ENCODE data around the gene ABCD1. TPM values are rescaled to one million over a fixed set of nuclear protein-coding genes. Genes with fewer than 3 reads are reported as not detected.

ABCD1 gene
- total RNA-seq, 1 donor from 2014 or later: 0.79 TPM

DNA sequence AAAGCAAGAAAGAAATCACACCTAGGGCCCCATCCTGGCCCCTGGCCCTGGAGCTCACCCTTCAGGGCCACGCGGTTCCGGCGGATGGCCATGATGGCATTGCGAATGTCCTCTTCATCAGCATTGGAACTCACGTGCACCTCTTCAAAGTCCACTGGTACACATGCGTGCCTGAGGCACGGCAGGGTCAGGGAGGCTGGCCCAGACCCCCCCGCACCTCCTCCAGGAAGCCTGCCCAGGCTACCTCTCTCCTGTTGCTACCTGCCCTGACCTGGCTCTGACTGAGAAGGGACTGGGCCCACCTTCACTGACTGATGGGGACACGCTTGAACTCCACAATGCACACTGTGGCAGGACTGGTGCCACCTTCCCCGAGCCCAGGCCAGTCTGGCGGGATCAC, 65.0 kb downstream of the ABCD1 start:
- Histone ChIP-seq H3K9ac (no peak overlapping the region), H4K20me1 (ENCODE audit: low read depth) (no peaks in the 10 kb centered on the region), H3K79me2 (ENCODE audit: low read depth) (peaks cover 24% of the 10 kb centered on the region), H3K4me1 (no peaks in the 10 kb centered on the region), H3K27me3 (no peaks in the 10 kb centered on the region), H3K4me2 (no peak overlapping the region), H3K36me3 (no peaks in the 10 kb centered on the region), H3K9me3 (ENCODE audit: low read depth) (no peaks in the 10 kb centered on the region), H2AFZ (replicated peaks) (no peak overlapping the region), H3K4me3 (no peak overlapping the region), H3K27ac (no peak overlapping the region), H3F3A (ENCODE audit: low read depth) (no peaks in the 10 kb centered on the region)
- peaks cover 6% of the 10 kb centered on the region for H3K27me3 Mint-ChIP-seq (ENCODE audit: insufficient read depth, low read depth)
- peaks cover 6% of the 10 kb centered on the region for H3K4me1 Mint-ChIP-seq
- DNase-seq (ENCODE audit: low spot score): no peak
- H3K36me3 Mint-ChIP-seq: no peaks in the 10 kb centered on the region
- H3K4me3 Mint-ChIP-seq: no peak overlapping the region
- TF ChIP-seq EZH2phosphoT487 (IDR thresholded peaks at IDR 0.05): no peak
- no peak for TF ChIP-seq EZH2 (IDR thresholded peaks at IDR 0.05)
- TF ChIP-seq, protein P1, sequence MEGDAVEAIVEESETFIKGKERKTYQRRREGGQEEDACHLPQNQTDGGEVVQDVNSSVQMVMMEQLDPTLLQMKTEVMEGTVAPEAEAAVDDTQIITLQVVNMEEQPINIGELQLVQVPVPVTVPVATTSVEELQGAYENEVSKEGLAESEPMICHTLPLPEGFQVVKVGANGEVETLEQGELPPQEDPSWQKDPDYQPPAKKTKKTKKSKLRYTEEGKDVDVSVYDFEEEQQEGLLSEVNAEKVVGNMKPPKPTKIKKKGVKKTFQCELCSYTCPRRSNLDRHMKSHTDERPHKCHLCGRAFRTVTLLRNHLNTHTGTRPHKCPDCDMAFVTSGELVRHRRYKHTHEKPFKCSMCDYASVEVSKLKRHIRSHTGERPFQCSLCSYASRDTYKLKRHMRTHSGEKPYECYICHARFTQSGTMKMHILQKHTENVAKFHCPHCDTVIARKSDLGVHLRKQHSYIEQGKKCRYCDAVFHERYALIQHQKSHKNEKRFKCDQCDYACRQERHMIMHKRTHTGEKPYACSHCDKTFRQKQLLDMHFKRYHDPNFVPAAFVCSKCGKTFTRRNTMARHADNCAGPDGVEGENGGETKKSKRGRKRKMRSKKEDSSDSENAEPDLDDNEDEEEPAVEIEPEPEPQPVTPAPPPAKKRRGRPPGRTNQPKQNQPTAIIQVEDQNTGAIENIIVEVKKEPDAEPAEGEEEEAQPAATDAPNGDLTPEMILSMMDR (IDR thresholded peaks at IDR 0.05): no peak
- peaks cover 29% of the 10 kb centered on the region for H3K9me3 Mint-ChIP-seq
- H3K27ac Mint-ChIP-seq: no peak overlapping the region

DNA sequence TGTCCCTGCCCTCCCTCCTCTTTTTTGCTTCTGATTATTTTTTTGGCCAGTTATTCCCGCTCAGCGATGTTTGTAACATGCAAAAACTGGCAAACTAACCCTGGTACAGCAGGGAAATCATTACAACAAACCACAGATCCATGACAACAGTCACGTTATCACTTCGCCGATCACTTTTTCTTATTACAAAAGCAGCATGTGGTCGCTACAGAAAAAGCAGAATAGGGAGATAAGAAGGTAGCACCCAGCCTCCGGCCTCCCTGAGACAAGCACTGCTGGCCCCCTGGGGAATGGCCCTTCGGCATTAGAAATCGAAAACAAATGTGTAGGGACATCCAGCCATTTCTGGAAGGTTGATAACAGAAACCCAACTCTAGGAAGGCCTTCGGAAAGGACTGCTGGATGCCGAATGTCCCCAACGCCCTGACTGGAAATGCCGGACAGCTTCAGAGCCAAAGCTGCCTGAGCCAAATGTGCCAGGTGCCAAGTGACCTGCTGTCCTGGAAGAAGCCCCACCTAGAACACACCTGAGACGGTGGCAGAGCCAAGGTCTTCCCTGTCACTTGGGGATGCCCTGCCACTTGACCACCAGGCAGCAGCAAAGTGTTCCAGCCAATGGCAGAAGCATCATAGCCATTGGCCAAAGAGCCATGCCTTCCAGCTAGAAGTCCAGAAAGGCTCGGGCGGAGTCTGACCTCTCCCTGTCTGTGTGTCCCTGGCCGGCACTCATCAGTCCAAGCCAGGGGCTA, 66.6 kb downstream of the ABCD1 start:
- peaks cover 34% of the 10 kb centered on the region for H3K9me3 Mint-ChIP-seq

GRCh38 chrX:153792368-153792767, 67.7 kb downstream of the ABCD1 start:
- Histone ChIP-seq H2AFZ (replicated peaks) (no peak overlapping the region), H4K20me1 (ENCODE audit: low read depth) (no peaks in the 10 kb centered on the region), H3K9ac (no peak overlapping the region), H3K4me1 (peaks cover 3% of the 10 kb centered on the region), H3K4me3 (no peak overlapping the region), H3K79me2 (ENCODE audit: low read depth) (peaks cover 42% of the 10 kb centered on the region), H3K9me3 (ENCODE audit: low read depth) (no peaks in the 10 kb centered on the region), H3F3A (ENCODE audit: low read depth) (no peaks in the 10 kb centered on the region), H3K27me3 (no peaks in the 10 kb centered on the region), H3K27ac (no peak overlapping the region), H3K4me2 (no peak overlapping the region), H3K36me3 (no peaks in the 10 kb centered on the region)
- no peaks in the 10 kb centered on the region for H3K36me3 Mint-ChIP-seq
- H3K4me3 Mint-ChIP-seq: no peak overlapping the region
- no peak overlapping the region for H3K27ac Mint-ChIP-seq
- no peaks in the 10 kb centered on the region for H3K27me3 Mint-ChIP-seq (ENCODE audit: insufficient read depth, low read depth)
- H3K9me3 Mint-ChIP-seq: peaks cover 29% of the 10 kb centered on the region
- H3K4me1 Mint-ChIP-seq: peaks cover 13% of the 10 kb centered on the region
- TF ChIP-seq, protein P1 (IDR thresholded peaks at IDR 0.05): no peak
- TF ChIP-seq EZH2phosphoT487 (IDR thresholded peaks at IDR 0.05) (no peak), EZH2 (IDR thresholded peaks at IDR 0.05) (no peak)
- DNase-seq (ENCODE audit: low spot score): no peak

More for the DNA sequence above, 66.6 kb downstream of the ABCD1 start:
- Histone ChIP-seq H3K27ac (no peak overlapping the region), H3F3A (ENCODE audit: low read depth) (no peaks in the 10 kb centered on the region), H3K4me1 (peaks cover 3% of the 10 kb centered on the region), H3K9ac (no peak overlapping the region), H3K27me3 (no peaks in the 10 kb centered on the region), H2AFZ (replicated peaks) (no peak overlapping the region), H3K9me3 (ENCODE audit: low read depth) (no peaks in the 10 kb centered on the region), H3K79me2 (ENCODE audit: low read depth) (peaks cover 41% of the 10 kb centered on the region), H3K4me2 (no peak overlapping the region), H3K36me3 (no peaks in the 10 kb centered on the region), H3K4me3 (no peak overlapping the region), H4K20me1 (ENCODE audit: low read depth) (no peaks in the 10 kb centered on the region)
- H3K27me3 Mint-ChIP-seq (ENCODE audit: insufficient read depth, low read depth): peaks cover 5% of the 10 kb centered on the region
- no peak overlapping the region for H3K4me3 Mint-ChIP-seq
- no peak overlapping the region for H3K27ac Mint-ChIP-seq
- H3K36me3 Mint-ChIP-seq: no peaks in the 10 kb centered on the region
- no peak for DNase-seq (ENCODE audit: low spot score)
- TF ChIP-seq, protein P1 (IDR thresholded peaks at IDR 0.05): no peak
- TF ChIP-seq EZH2phosphoT487 (IDR thresholded peaks at IDR 0.05) (no peak), EZH2 (IDR thresholded peaks at IDR 0.05) (no peak)
- H3K4me1 Mint-ChIP-seq: peaks cover 12% of the 10 kb centered on the region

Data from neural progenitor cell (in vitro differentiated cells).